GM19239 (cell line): Measurements from ENCODE around the gene EPHA4.
"Not testable (repeated sequence)": the region's sequence is repeated elsewhere in the genome, so short reads cannot be mapped to it uniquely, and the experiment has no call there.

Experiments used
- DNase-seq: peaks from one replicate; pipeline ENCODE4 v3.0.0; 2011; ENCODE audit warnings: low spot score; ENCODE audit not compliant: insufficient read length
- FAIRE-seq: peaks from 2 replicates; lab custom pipeline; 2011; peaks lifted over from hg19 to GRCh38; lab: Jason Lieb, UNC

EPHA4 gene

GRCh38 chr2:221513232-221513631 lies 58.9 kb downstream of the EPHA4 start:
- no peak for DNase-seq
- no peak for FAIRE-seq

- FAIRE-seq, DNase-seq: not testable (repeated sequence)
Measured at GRCh38 chr2:221511325-221511724, 60.8 kb downstream of the EPHA4 start.

- no peak for FAIRE-seq
Measured at GRCh38 chr2:221506469-221506868, 65.6 kb downstream of the EPHA4 start.

GRCh38 chr2:221505605-221506004 lies 66.5 kb downstream of the EPHA4 start:
- FAIRE-seq (no peak), DNase-seq (no peak)

More at GRCh38 chr2:221506469-221506868, 65.6 kb downstream of the EPHA4 start:
- no peak for DNase-seq

- FAIRE-seq (no peak), DNase-seq (no peak)
Measured at GRCh38 chr2:221504905-221505304, 67.2 kb downstream of the EPHA4 start.

GRCh38 chr2:221503965-221504364 lies 68.1 kb downstream of the EPHA4 start:
- DNase-seq: no peak
- FAIRE-seq: no peak

GRCh38 chr2:221502270-221503010 lies 69.7 kb downstream of the EPHA4 start:
- no peak for DNase-seq

GRCh38 chr2:221501883-221502269 lies 70.2 kb downstream of the EPHA4 start:
- FAIRE-seq (no peak), DNase-seq (no peak)

More at GRCh38 chr2:221502270-221503010, 69.7 kb downstream of the EPHA4 start:
- no peak for FAIRE-seq

GRCh38 chr2:221501210-221501882 lies 70.8 kb downstream of the EPHA4 start:
- no peak for FAIRE-seq

GRCh38 chr2:221500501-221501209 lies 71.4 kb downstream of the EPHA4 start:
- no peak for FAIRE-seq

More at GRCh38 chr2:221501210-221501882, 70.8 kb downstream of the EPHA4 start:
- no peak for DNase-seq

GRCh38 chr2:221495731-221496130 lies 76.4 kb downstream of the EPHA4 start:
- FAIRE-seq (no peak), DNase-seq (no peak)

More at GRCh38 chr2:221500501-221501209, 71.4 kb downstream of the EPHA4 start:
- DNase-seq: no peak

- FAIRE-seq: no peak
- DNase-seq: no peak
Measured at GRCh38 chr2:221494556-221494955, 77.5 kb downstream of the EPHA4 start.

GRCh38 chr2:221493391-221493790 lies 78.7 kb downstream of the EPHA4 start:
- DNase-seq (no peak), FAIRE-seq (no peak)

- no peak for DNase-seq
- no peak for FAIRE-seq
Measured at GRCh38 chr2:221492636-221493035, 79.5 kb downstream of the EPHA4 start.

- no peak for DNase-seq
- FAIRE-seq: no peak
Measured at GRCh38 chr2:221490506-221491060, 81.5 kb downstream of the EPHA4 start.

GRCh38 chr2:221488136-221488807 lies 83.8 kb downstream of the EPHA4 start:
- no peak for DNase-seq
- FAIRE-seq: no peak

GRCh38 chr2:221486106-221486505 lies 86.0 kb downstream of the EPHA4 start:
- DNase-seq: no peak
- no peak for FAIRE-seq

GRCh38 chr2:221485503-221485870 lies 86.6 kb downstream of the EPHA4 start:
- DNase-seq: no peak
- no peak for FAIRE-seq

- no peak for FAIRE-seq
- DNase-seq: no peak
Measured at GRCh38 chr2:221484761-221485502, 87.2 kb downstream of the EPHA4 start.
